Loucy (cell line): ENCODE data around the gene BTBD9.

Source experiments
- H2AFZ ChIP-seq: fragments of 200-600 bp; sonication (generic); 2 replicates; pipeline ENCODE4 v1.6.0; 2016; ENCODE audit warnings: antibody characterized with exemption, mild to moderate bottlenecking, low read length, moderate library complexity
- H3F3A ChIP-seq: fragments of 200-600 bp; 2 replicates; pipeline ENCODE4 v1.6.0; 2016; ENCODE audit warnings: antibody characterized with exemption, low read depth, mild to moderate bottlenecking
- H3K27me3 ChIP-seq: fragments of 200-600 bp; sonication (generic); 2 replicates; pipeline ENCODE4 v1.6.1; 2014; ENCODE audit warnings: low read length, mild to moderate bottlenecking; ENCODE audit not compliant: insufficient read depth, poor library complexity, severe bottlenecking
- H3K36me3 ChIP-seq: fragments of 200-600 bp; sonication (generic); 2 replicates; pipeline ENCODE4 v1.6.1; 2016; ENCODE audit warnings: low read length; ENCODE audit not compliant: insufficient read depth
- H3K4me1 ChIP-seq: fragments of 200-600 bp; sonication (generic); 2 replicates; pipeline ENCODE4 v1.5.1; 2014; ENCODE audit warnings: low read length, mild to moderate bottlenecking; ENCODE audit not compliant: insufficient read depth, poor library complexity, severe bottlenecking
- H3K4me2 ChIP-seq: fragments of 200-600 bp; sonication (generic); 2 replicates; pipeline ENCODE4 v1.6.0; 2014; ENCODE audit warnings: antibody characterized with exemption, low read length, low read depth, mild to moderate bottlenecking; ENCODE audit not compliant: poor library complexity, severe bottlenecking
- H3K4me3 ChIP-seq: fragments of 200-600 bp; sonication (generic); 2 replicates; pipeline ENCODE4 v1.5.1; 2014; ENCODE audit warnings: low read length, mild to moderate bottlenecking, mixed read lengths; ENCODE audit not compliant: poor library complexity, severe bottlenecking
- H3K79me2 ChIP-seq: fragments of 200-600 bp; sonication (generic); 2 replicates; pipeline ENCODE4 v1.6.1; 2014; ENCODE audit warnings: low read length; ENCODE audit not compliant: insufficient read depth
- H3K9ac ChIP-seq: fragments of 200-600 bp; sonication (generic); 2 replicates; pipeline ENCODE4 v1.6.0; 2014; ENCODE audit warnings: mild to moderate bottlenecking, low read depth, low read length, moderate library complexity; ENCODE audit not compliant: poor library complexity, severe bottlenecking
- H3K9me2 ChIP-seq: fragments of 200-600 bp; sonication (generic); replicated peaks from 2 replicates; pipeline ENCODE4 v1.6.1; 2016; ENCODE audit warnings: low read depth, low read length, mixed read lengths
- H3K9me3 ChIP-seq: fragments of 200-600 bp; sonication (generic); 2 replicates; pipeline ENCODE4 v1.6.1; 2014; ENCODE audit warnings: mild to moderate bottlenecking, antibody characterized with exemption, low read length, low read depth; ENCODE audit not compliant: insufficient read depth
- H4K20me1 ChIP-seq: fragments of 200-600 bp; sonication (generic); 2 replicates; pipeline ENCODE4 v1.6.0; 2014; ENCODE audit warnings: antibody characterized with exemption, low read length, mild to moderate bottlenecking; ENCODE audit not compliant: insufficient read depth, poor library complexity, severe bottlenecking
- EZH2phosphoT487 ChIP-seq: fragments of 200-600 bp; IDR thresholded peaks from 2 replicates; pipeline ENCODE4 v1.6.1; 2018; ENCODE audit warnings: antibody characterized with exemption, mild to moderate bottlenecking, moderate library complexity, borderline replicate concordance
- TF ChIP-seq, protein P1 (sequence below): fragments of 200-600 bp; sonication (generic); conservative IDR thresholded peaks from 2 replicates; pipeline ENCODE4 v1.5.1; 2014; ENCODE audit warnings: mild to moderate bottlenecking, antibody characterized with exemption, low read length

Gene BTBD9

DNA sequence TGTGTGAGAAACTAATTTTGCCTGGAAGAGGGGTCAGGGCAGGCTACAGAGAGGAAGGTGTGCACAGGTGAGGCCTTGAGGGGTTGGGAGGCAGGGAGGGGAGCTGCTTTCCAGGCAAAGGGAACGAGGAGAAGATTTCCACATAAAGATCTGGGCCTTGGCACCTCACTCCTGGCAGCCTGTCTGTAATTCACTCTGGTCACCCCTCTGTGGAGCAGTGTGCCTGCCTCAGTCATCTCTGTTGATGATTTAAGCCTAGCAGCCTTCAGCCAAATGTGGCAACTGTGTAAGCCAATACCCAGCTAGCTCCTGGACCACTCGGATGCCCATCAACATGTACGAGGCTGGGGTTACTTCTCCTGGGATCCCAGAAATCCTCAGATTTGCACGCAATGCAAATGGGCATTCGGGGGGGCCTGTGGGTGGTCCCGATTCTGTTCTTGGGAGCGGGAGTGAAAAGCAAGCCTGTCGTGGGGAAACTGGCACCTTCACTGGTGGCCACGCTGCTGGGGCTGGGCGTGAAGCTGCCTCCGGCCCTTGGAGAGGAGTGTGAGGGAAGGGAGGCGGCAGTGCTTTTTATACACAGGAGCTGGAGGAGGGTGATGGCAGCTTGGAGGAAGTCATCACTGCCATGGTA lies 459.8 kb downstream of the BTBD9 start:
- Histone ChIP-seq H3K9ac (no peak overlapping the region), H3K4me3 (no peak overlapping the region), H3K4me2 (no peak overlapping the region), H3K27me3 (no peaks in the 10 kb centered on the region), H2AFZ (no peak overlapping the region), H3K9me2 (no peaks in the 10 kb centered on the region), H3K79me2 (no peaks in the 10 kb centered on the region), H3K36me3 (no peaks in the 10 kb centered on the region), H3K9me3 (no peaks in the 10 kb centered on the region), H4K20me1 (no peaks in the 10 kb centered on the region), H3K4me1 (no peaks in the 10 kb centered on the region), H3F3A (no peaks in the 10 kb centered on the region)
- no peak for TF ChIP-seq EZH2phosphoT487
- TF ChIP-seq, protein P1, sequence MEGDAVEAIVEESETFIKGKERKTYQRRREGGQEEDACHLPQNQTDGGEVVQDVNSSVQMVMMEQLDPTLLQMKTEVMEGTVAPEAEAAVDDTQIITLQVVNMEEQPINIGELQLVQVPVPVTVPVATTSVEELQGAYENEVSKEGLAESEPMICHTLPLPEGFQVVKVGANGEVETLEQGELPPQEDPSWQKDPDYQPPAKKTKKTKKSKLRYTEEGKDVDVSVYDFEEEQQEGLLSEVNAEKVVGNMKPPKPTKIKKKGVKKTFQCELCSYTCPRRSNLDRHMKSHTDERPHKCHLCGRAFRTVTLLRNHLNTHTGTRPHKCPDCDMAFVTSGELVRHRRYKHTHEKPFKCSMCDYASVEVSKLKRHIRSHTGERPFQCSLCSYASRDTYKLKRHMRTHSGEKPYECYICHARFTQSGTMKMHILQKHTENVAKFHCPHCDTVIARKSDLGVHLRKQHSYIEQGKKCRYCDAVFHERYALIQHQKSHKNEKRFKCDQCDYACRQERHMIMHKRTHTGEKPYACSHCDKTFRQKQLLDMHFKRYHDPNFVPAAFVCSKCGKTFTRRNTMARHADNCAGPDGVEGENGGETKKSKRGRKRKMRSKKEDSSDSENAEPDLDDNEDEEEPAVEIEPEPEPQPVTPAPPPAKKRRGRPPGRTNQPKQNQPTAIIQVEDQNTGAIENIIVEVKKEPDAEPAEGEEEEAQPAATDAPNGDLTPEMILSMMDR = no peak

DNA sequence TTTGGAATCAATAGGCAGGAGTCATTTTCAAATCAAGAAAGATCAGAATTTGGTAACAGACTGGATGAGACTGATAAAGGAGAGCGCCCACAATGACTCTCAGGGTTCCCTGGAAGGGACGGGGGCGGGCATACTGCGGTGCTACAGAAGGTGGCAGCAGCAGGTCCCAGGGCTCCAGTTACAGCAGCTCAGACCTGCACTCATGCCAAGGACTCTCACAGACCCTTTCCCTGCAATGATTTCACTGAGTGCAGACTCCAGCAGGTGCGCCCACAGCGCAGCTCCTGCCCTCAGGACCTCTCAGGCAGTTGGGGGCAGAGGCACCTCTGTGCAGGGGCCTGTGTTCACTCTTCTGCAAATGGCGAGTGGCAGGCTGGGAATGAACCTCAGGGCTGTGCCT lies 460.4 kb downstream of the BTBD9 start:
- Histone ChIP-seq H3K9me2 (no peaks in the 10 kb centered on the region), H3K27me3 (no peaks in the 10 kb centered on the region), H3K79me2 (no peaks in the 10 kb centered on the region), H3K4me2 (no peak overlapping the region), H2AFZ (no peak overlapping the region), H4K20me1 (no peaks in the 10 kb centered on the region), H3K4me3 (no peak overlapping the region), H3K9me3 (no peaks in the 10 kb centered on the region), H3K4me1 (no peaks in the 10 kb centered on the region), H3K9ac (no peak overlapping the region), H3K36me3 (no peaks in the 10 kb centered on the region), H3F3A (no peaks in the 10 kb centered on the region)
- TF ChIP-seq, protein P1 = peak; percentile 45
- no peak for TF ChIP-seq EZH2phosphoT487

DNA sequence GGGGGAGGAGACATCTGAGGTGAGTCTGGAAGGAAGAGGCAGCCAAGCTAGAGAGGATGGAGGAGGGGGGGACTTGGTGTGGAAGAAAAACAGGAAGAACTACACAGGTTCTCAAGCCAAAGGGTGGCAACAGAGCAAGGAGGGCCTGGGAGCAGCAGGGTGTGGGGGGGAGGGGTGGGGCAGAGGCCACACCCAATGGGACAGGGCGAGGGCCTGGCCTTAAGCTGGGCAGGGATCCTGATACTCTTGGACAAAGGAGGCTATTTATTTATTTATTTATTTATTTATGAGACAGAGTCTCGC lies 461.2 kb downstream of the BTBD9 start:
- no peaks in the 10 kb centered on the region for H3K27me3 ChIP-seq
- no peak overlapping the region for H3K4me2 ChIP-seq
- H2AFZ ChIP-seq = no peak overlapping the region
- no peak overlapping the region for H3K4me3 ChIP-seq
- H3K9me3 ChIP-seq = no peaks in the 10 kb centered on the region
- H3F3A ChIP-seq = no peaks in the 10 kb centered on the region
- no peaks in the 10 kb centered on the region for H4K20me1 ChIP-seq
- no peaks in the 10 kb centered on the region for H3K36me3 ChIP-seq
- H3K79me2 ChIP-seq = no peaks in the 10 kb centered on the region
- no peaks in the 10 kb centered on the region for H3K9me2 ChIP-seq
- TF ChIP-seq EZH2phosphoT487 = no peak
- TF ChIP-seq, protein P1 = no peak
- H3K4me1 ChIP-seq = no peaks in the 10 kb centered on the region
- no peak overlapping the region for H3K9ac ChIP-seq
